AG04449 (cell line): ENCODE data around the gene GMDS.

Experiments used
- CTCF ChIA-PET: fragments of 350-600 bp; formaldehyde crosslinking; extraction: SDS; loops from one replicate; lab custom pipeline; 2021; ENCODE audit warnings: antibody characterized with exemption; lab: Yijun Ruan, JAX
- POLR2A ChIA-PET: fragments of 400-600, 350-600 bp; formaldehyde crosslinking; extraction: SDS; loops from one replicate; lab custom pipeline; 2020; ENCODE audit warnings: antibody characterized with exemption, inconsistent platforms; lab: Yijun Ruan, JAX
- DNase-seq: peaks from one replicate; pipeline ENCODE4 v3.0.0-alpha.2; 2010; ENCODE audit warnings: low read depth, low spot score
- H3K4me3 ChIP-seq: 2 replicates; pipeline ENCODE4 v1.5.1; 2011; ENCODE audit warnings: low read depth, mild to moderate bottlenecking, control low read depth, low read length
- CTCF ChIP-seq: IDR thresholded peaks from one replicate; pipeline ENCODE4 v1.5.1; 2011; ENCODE audit warnings: mild to moderate bottlenecking, moderate library complexity, low read length, control low read depth, inconsistent platforms; ENCODE audit not compliant: insufficient read depth; ENCODE audit errors: missing control alignments

GMDS gene

GRCh38 chr6:1592852-1593251, 652.6 kb downstream of the GMDS start:
- no peak for TF ChIP-seq CTCF
- ChIA-PET POLR2A (no interaction called here), CTCF (interaction anchor here (1.0 to 6.6 kb wide), 4 partner anchors 11 to 1157 kb away, joined by 3 to 53 read pairs (median 6); partner anchors contain the start of gene MYLK4)
- H3K4me3 ChIP-seq, result no peak overlapping the region
- DNase-seq, result no peak

- TF ChIP-seq CTCF, result no peak
- no peak for DNase-seq
- ChIA-PET POLR2A (no interaction called here), CTCF (interaction anchor here (1.0 to 6.6 kb wide), 4 partner anchors 11 to 1158 kb away, joined by 3 to 53 read pairs (median 6); partner anchors contain the start of gene MYLK4)
- no peak overlapping the region for H3K4me3 ChIP-seq
Observed at GRCh38 chr6:1591926-1592325, 653.5 kb downstream of the GMDS start.

- POLR2A ChIA-PET, result no interaction called here
- CTCF ChIA-PET, result interaction anchor here (1.4 kb wide), 1 partner anchor 1159 kb away, joined by 7 read pairs; the partner anchor contains the start of gene MYLK4
- H3K4me3 ChIP-seq, result no peak overlapping the region
- DNase-seq, result no peak
- no peak for TF ChIP-seq CTCF
Observed at GRCh38 chr6:1591243-1591642, 654.2 kb downstream of the GMDS start.

- no peak overlapping the region for H3K4me3 ChIP-seq
- CTCF ChIA-PET, result interaction anchor here (1.6 to 2.1 kb wide), 2 partner anchors 10 to 858 kb away, joined by 4 to 5 read pairs; no protein-coding TSS in a partner anchor
- DNase-seq, result no peak
- POLR2A ChIA-PET, result no interaction called here
- TF ChIP-seq CTCF, result no peak
Observed at GRCh38 chr6:1590580-1590979, 654.8 kb downstream of the GMDS start.

GRCh38 chr6:1589208-1589607, 656.2 kb downstream of the GMDS start:
- no peak for TF ChIP-seq CTCF
- POLR2A ChIA-PET, result no interaction called here
- DNase-seq, result no peak
- CTCF ChIA-PET, result interaction anchor here (1.6 to 2.1 kb wide), 2 partner anchors 9 to 860 kb away, joined by 4 to 5 read pairs; no protein-coding TSS in a partner anchor
- no peak overlapping the region for H3K4me3 ChIP-seq

GRCh38 chr6:1587977-1588376, 657.4 kb downstream of the GMDS start:
- ChIA-PET POLR2A (no interaction called here), CTCF (interaction anchor here (1.1 kb wide), 1 partner anchor 8 kb away, joined by 6 read pairs; no protein-coding TSS in a partner anchor)
- no peak overlapping the region for H3K4me3 ChIP-seq
- no peak for DNase-seq
- no peak for TF ChIP-seq CTCF
